Activated CD4-positive, alpha-beta T cell treated with anti-CD3 and anti-CD28 coated beads, Interleukin-2, amount 50 U/mL, for 16 hours (primary cell): ENCODE results near the gene CAV3.
"Not testable (repeated sequence)": the region's sequence is repeated elsewhere in the genome, so short reads cannot be mapped to it uniquely, and the experiment has no call there.

ENCODE experiments used
- DNase-seq: peaks from one replicate; pipeline ENCODE4 v3.0.0-alpha.2; 2020

Gene CAV3

DNA sequence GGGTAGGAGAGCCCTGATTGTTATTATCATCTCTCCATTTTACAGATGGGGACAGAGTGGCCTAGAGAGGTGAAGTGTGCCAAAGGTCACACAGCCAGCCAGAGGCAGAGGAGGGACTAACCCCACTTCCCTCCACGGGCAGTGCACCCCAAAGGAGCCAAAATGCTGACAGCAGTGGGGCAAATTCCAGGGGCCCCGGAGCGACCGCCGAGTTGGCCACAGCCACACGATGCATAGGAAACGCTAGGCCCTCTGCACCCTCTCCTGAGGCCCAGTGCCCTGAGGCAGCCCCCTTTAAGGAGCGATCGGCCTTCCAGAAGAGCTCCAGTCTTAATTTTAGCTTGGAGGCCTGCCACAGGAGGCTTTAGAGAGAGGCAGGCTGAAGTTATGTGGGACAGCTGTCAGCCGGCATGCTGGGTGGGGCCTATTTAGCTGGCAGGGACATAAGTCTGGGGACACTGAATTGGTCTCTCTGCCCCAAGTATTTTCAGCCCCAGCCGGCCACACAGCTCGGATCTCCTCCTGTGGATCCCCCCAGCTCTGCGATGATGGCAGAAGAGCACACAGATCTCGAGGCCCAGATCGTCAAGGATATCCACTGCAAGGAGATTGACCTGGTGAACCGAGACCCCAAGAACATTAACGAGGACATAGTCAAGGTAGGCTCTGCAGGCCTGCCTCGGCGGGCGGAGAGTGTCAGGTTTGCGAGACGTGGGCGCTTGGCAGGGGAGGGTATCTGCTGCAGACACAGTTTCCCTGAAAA is at the start of gene CAV3:
Gene CAV3, plus strand, starts transcription at position 471 of the 763 bp plus-strand sequence. Its CDS starts 75 bp downstream, at position 546.
- DNase-seq: no peak

- DNase-seq: not testable (repeated sequence)
These were observed 48.6 kb upstream of the CAV3 start for GRCh38 chr3:8684992-8685391.

DNA sequence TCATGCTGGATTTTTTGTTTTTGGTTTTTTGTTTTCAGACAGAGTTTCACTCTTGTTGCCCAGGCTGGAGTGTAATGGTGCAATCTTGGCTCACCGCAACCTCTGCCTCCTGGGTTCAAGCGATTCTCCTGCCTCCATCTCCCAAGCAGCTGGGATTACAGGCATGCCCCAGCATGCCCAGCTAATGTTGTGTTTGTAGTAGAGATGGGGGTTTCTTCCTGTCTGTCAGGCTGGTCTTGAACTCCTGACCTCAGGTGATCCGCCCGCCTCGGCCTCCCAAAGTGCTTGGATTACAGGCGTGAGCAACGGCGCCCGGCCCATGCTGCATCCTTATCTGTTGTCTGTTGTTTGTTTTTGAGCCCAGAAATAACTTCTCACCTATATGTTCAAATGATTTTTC is 42.3 kb upstream of the CAV3 start:
- DNase-seq: not testable (repeated sequence)

GRCh38 chr3:8702560-8702959 is 31.0 kb upstream of the CAV3 start:
- DNase-seq: no peak

GRCh38 chr3:8705575-8705974 is 28.0 kb upstream of the CAV3 start:
- DNase-seq: no peak

DNA sequence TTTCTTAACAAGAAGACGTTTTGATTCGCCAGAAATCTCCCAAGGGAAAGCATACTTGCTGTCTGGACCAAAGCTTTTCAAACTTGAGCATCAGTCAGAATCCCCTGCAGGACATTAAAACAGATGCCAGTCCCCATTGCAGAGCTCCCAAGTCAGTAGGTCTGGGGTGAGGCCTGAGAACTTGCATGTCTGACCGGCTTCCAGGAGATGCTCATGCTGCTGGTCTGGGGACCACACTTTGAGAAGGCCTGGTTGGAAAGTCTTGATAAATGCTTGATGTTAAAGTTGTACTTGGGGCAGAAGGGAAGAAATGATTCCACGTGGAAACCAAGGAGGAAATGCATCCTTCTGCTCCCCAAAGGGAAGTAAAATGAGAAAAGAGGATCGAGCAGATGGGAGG is 24.3 kb upstream of the CAV3 start:
- DNase-seq: no peak

DNA sequence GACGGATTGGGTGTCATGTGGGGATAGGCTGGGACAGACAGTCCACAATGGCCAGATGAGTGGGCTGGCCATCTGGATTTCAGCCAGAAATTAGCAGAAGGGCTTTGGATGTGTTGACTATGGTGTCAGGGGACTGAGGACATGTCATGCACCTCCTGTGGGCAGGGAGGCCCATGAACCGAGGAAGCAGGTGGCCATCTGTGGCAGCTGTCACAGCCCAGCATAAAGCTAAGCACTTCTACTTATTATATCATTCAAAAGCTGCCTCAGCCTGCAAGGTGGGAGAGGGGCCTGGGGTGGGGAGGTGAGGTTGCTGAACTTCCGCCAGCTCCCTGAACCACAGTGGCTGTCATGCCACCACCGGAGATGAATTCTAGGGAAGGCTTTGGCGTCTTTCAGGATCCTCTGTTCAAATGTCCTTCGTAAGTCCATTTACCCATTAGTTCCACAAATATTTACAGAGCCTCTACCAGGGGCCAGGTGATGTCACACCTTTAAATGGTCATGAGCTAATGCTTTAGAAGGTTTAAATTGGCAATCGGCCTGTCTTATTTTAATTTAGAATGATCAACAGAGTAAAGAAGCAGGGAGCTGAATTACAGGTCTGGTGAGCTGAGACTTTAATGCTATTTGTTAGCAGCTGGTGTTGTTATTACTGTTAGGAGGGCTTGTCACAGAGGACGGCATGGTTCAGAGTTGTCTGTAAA is 23.6 kb upstream of the CAV3 start:
- no peak for DNase-seq

- no peak for DNase-seq
These were observed 21.3 kb upstream of the CAV3 start for GRCh38 chr3:8712045-8712907.

DNA sequence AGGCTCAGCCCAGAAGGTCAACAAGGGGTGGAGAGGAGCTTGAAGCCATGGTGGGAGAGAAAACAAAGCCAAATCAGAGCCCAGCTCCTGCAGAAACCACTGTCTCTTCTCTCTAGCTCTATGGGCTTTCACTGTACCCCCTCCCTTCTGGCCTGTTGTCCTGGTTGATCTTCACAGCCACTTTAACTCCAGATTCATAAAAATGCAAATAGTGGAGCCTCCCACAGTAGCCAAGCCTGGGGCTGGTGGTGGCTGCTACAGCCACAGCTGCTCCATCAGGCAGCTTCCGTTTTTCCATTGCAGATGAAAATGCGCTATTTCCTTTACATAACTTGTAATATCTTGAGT is 20.7 kb upstream of the CAV3 start:
- no peak for DNase-seq

DNA sequence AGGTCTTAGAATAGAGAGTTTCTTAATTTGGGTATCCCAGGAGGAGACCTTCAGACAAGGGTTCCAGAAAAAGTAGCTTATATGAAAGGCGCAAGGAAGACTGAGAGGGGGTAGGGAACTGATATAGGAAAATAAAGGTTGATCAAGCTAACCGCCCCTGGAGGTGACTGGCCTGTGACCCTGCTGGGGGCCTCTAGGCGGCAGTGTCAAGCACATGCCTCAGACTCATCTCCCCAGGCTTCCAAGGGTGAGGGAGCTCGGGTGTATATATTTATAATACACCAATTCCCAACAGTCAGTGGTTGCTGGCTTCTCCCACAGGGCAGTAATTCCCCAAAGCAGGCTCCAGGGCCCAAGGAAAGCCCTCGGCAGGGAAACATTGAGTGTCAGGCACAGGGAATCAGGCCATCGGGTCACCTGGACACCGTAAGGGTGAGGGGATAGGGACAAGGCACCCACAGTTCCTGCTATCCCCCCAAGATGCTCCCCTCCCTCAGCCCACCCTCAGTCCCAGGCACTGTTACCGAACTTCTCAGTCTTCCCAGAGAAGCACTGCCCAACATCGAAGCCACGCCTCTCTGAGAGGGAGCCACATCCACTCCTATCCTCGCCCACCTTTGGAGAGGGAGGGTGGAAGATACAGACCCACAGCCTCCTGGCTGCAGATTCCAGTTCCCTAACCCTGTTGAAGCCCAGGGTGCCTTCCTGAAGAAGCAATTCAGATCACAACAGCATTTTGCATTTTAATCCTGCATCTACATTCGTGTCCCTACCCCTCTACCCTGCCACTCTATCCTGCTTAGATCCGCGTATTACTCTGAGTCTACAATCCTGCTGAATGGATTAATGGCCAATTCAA is 19.5 kb upstream of the CAV3 start:
- no peak for DNase-seq

GRCh38 chr3:8715757-8716156 is 17.8 kb upstream of the CAV3 start:
- not testable (repeated sequence) for DNase-seq

DNA sequence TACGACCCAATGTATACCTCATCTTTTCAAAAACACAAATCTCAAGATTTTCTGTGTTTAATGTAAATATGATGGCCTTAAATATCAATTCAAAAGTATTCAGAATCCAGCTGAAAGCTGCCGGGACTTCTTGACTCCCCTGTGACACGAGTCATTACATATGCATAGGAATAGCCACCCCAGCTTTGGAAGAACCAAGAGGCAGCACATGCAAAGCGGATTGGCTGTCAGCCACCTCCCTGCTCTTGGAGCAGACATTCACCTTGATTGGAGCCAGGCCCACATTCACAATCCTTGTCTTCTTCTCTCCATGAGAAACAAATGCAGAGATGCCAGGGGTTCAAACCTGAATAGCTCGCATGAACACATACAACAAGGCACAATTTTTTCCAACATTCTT is 10.8 kb upstream of the CAV3 start:
- DNase-seq: no peak

- DNase-seq: no peak
These were observed 10.0 kb upstream of the CAV3 start for GRCh38 chr3:8723612-8724011.

DNA sequence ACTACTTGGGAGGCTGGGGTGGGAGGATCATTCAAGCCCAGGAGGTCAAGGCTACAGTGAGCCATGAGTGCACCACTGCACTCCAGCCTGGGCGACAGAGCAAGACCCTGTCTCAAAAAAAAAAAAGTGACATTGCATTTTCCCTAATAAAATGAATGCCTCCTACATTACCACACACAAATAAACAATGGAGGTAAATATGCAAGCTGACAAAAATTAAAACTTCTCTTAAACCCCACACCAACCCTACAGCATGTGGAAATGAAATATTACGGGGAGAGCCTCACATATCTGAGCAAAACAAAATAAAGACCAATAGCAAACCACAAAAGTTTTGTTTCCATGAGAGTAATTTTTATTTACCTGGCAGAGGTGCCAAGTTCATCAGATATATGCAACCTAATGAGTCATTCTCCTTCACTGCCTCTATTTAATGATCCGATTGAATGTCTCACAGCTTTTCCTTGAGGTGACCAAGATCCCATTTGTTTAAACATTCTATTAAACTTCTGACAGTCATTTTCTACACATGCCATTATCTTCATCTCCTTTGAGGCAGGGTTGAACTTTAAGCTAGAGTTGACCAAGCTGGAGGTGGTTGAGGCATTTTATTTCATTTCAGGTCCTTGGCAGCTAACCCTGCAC is 9.4 kb upstream of the CAV3 start:
- no peak for DNase-seq

DNA sequence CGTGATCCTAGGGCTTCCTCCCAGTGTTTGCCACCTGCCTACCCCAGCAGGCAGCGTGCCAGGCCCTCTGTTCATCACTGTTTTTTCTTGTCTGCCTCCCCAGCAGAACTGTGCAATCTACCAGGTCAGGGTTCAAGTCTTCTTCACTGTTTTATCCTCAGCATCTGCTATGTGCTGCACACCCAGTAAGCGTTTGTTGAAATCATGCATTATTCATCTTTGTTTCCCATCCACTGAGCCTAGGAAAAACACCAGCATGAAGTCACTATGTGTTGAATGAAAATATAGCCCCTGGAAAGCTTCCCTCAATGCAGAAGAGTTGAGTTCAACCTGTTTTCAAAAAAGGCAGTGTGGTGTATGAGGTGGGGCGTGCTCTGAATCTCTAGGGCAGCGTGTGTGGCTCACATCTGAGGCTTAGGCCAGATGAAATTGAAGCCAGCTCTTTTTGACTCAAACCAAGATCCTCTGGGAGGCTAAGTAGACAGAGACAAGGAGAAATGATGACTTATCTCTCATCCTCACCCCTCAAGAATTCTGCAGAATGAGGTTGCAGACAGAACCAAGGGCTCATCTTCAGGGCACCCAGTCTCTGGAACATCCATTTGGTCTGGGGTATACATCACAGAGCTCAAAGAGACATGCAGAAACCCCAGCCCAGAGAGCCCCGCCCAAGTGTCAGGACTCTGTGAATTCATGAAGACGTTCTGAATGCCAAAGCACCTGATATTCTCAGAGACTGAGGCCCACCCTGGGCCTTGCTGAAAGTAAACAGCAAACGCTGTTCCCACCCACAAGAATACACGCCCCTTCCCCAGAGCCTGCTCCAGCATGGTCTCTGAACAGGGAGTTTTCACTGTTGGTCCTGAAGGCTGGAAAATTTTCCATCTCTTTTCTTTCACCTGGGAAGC is 5.7 kb upstream of the CAV3 start:
- DNase-seq: no peak

- no peak for DNase-seq
These were observed 4.1 kb upstream of the CAV3 start for GRCh38 chr3:8729479-8729878.

- no peak for DNase-seq
These were observed 2.9 kb upstream of the CAV3 start for GRCh38 chr3:8730656-8731055.

DNA sequence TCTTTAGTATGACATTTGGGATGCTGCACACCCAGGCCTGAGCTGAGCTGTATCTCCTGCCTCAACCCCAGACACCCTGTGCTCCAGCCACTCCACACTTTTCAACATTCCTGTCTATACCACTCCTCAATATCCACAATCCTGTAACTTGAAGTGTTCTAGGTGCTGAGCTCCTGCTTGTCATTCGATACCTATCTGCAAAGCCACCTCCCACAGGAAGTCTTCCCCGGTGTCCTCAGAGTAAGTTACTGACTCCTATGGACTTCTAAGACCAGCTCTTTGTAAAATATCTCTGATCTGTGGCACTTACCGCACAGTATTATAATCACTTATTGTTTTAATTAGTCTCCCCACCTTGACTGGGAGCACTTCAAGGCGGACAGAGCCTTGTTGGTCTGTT is 1.2 kb upstream of the CAV3 start:
- no peak for DNase-seq

- DNase-seq: no peak
These were observed 706 bp downstream of the CAV3 start for GRCh38 chr3:8734137-8734878.

DNA sequence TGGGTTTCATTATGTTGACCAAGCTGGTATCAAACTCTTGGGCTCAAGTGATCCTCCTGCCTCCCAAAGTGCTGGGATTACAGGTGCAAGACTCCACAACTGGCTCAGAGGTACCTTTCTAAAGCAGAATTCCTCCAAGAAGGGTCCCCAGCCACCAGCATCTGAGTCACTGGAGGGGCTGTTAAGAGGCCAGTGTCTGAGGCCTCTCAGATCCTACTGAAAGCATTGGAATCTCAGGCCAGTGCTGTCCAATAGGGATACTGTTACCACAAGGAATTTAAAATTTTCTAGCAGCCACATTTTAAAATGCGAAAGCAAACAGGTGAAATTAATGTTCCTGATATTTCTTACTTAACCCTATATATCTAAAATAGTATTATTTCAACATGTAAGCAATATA is 1.3 kb downstream of the CAV3 start:
- no peak for DNase-seq
